Activated T-cell treated with anti-CD3 and anti-CD28 coated beads, Interleukin-2, amount 50 U/mL, for 24 hours (primary cell): ENCODE results near the gene BMERB1.

Experiments
- DNase-seq: peaks from one replicate; pipeline ENCODE4 v3.0.0-alpha.2; 2020
- H3K27ac Mint-ChIP-seq: 2 replicates; pipeline ENCODE4 v1.8.0; 2020; ENCODE audit warnings: mild to moderate bottlenecking, mixed read lengths
- H3K27me3 Mint-ChIP-seq: 2 replicates; pipeline ENCODE4 v1.8.0; 2020; ENCODE audit warnings: mixed read lengths
- H3K36me3 Mint-ChIP-seq: 2 replicates; pipeline ENCODE4 v1.8.0; 2020; ENCODE audit warnings: low read depth, mixed read lengths
- H3K4me1 Mint-ChIP-seq: 2 replicates; pipeline ENCODE4 v1.8.0; 2020; ENCODE audit warnings: low read depth, mixed read lengths
- H3K4me3 Mint-ChIP-seq: 2 replicates; pipeline ENCODE4 v1.8.0; 2020; ENCODE audit warnings: mild to moderate bottlenecking, moderate library complexity, mixed read lengths
- H3K9me3 Mint-ChIP-seq: 2 replicates; pipeline ENCODE4 v1.8.0; 2020; ENCODE audit warnings: mixed read lengths

The BMERB1 gene

DNA sequence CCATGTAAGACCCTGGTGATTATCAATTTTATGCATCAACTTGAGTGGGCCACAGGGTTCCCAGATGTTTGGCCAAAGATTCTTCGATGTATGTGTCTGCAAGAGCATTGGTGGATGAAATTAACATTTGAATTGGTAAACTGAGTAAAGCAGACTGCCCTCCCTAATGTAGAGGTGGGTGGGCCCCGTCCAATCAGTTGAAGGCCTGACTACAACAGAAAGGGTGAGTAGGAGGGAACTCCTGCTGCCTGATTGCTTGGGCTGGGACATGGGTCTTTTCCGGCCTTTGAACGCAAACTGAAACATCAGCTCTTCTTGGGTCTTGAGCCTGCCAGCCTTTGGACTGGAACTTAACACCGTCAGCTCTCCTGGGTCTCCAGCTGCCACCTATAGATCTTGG, 90.6 kb downstream of the BMERB1 start:
- Mint-ChIP-seq H3K27me3 (no peaks in the 10 kb centered on the region), H3K4me1 (peaks cover 22% of the 10 kb centered on the region), H3K9me3 (no peaks in the 10 kb centered on the region), H3K4me3 (no peak overlapping the region), H3K36me3 (no peaks in the 10 kb centered on the region), H3K27ac (no peak overlapping the region)
- DNase-seq = no peak

DNA sequence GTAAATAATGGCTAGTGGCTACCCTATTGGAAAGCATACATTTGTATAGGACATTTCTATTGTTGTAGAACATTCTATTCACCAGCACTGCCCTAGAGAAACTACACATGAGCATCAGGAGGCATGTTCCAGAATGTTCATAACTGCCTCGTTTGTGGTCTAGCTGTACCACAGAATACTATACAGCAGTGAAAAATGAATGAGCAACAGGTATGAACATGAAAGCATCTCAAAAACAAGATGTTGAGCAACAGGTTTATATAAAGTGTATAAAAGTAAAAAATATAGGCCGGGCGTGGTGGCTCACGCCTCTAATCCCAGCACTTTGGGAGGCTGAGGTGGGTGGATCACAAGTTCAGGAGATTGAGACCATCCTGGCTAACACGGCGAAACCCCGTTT, 91.7 kb downstream of the BMERB1 start:
- peaks cover under 1% of the 10 kb centered on the region for H3K36me3 Mint-ChIP-seq
- DNase-seq = no peak
- peaks cover 20% of the 10 kb centered on the region for H3K4me1 Mint-ChIP-seq
- H3K27me3 Mint-ChIP-seq = no peaks in the 10 kb centered on the region
- H3K9me3 Mint-ChIP-seq = no peaks in the 10 kb centered on the region
- H3K4me3 Mint-ChIP-seq = no peak overlapping the region
- no peak overlapping the region for H3K27ac Mint-ChIP-seq

DNA sequence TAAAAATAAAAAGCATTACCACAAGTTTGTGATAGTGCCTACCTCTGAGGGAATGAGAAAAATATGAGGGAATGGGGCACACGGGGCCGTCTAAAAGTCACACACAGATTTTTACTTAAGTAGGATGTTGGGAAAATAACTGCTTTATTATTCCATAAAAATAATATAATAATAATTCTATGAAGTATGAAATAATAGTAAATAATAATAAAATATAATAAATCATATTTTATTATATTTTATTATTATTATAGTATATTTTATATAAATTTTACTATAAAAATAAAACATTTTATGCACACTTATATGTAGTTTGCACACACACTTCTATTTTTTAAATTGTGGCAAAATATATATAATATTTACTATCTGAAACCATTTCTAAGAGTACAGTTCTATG, 92.3 kb downstream of the BMERB1 start:
- Mint-ChIP-seq H3K27ac (no peak overlapping the region), H3K4me3 (no peak overlapping the region), H3K9me3 (no peaks in the 10 kb centered on the region), H3K36me3 (peaks cover 3% of the 10 kb centered on the region), H3K4me1 (peaks cover 15% of the 10 kb centered on the region), H3K27me3 (no peaks in the 10 kb centered on the region)
- DNase-seq = no peak

DNA sequence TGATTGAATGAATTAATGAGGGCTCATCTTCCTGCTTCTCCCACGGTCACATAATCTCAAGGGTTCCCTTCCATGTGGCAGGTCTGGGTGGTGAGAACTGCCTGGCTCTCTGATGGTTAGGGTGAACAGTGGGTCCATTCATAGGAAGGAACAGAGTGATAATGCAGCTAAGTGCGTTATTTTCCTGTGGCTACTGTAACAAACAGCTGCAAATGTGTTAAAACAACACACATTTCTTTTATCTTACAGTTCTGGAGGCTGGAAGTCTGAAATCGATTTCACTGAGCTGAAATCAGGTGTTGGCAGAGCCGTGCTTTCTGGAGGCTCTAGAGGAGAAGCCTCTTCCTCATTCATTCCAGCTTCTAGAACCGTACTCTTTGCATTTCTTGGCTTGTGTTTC, 95.3 kb downstream of the BMERB1 start:
- H3K36me3 Mint-ChIP-seq = peaks cover 3% of the 10 kb centered on the region
- H3K9me3 Mint-ChIP-seq = no peaks in the 10 kb centered on the region
- DNase-seq = no peak
- H3K27ac Mint-ChIP-seq = no peak overlapping the region
- H3K4me1 Mint-ChIP-seq = peaks cover 2% of the 10 kb centered on the region
- no peaks in the 10 kb centered on the region for H3K27me3 Mint-ChIP-seq
- H3K4me3 Mint-ChIP-seq = no peak overlapping the region

DNA sequence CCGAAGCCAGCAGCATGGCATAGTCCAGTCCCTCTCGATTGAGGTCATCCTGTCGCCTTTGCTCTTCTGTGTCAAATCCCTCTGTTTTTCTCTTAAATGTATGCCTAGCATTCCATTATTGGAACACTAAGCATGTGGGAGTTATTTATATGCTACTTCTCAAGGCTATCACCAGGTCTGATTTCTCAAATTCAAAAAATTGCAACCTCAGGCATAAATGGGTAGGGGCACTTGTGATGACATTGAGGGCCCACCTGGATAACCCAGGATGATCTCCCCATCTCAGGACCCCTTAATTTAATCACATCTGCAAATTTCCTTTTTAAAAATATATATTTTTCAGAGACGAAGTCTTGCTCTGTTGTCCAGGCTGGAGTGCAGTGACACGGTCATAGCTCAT, 95.7 kb downstream of the BMERB1 start:
- H3K27ac Mint-ChIP-seq = no peak overlapping the region

DNA sequence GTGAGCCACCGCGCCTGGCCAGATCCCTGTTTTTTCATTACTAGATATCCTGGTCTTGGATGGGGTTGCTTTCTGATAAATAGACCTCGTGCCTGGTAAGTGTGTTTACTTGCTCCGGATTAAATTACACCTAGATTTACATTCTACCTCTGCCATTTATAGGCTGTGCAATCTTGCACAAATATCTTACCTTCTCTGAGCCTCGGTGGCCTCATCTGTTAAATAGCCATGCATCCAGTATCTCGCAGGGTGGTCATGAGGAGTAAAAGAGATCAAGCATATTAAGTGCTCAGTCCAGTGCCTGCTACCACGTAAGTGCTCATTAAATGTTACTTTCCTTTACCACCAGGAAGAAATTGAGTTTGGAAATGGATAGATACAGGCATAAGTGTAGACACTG, 98.4 kb downstream of the BMERB1 start:
- Mint-ChIP-seq H3K4me1 (peaks cover 7% of the 10 kb centered on the region), H3K27ac (no peak overlapping the region), H3K36me3 (peaks cover 13% of the 10 kb centered on the region), H3K27me3 (no peaks in the 10 kb centered on the region), H3K4me3 (no peak overlapping the region), H3K9me3 (no peaks in the 10 kb centered on the region)
- no peak for DNase-seq

More for the DNA sequence above, 95.7 kb downstream of the BMERB1 start:
- H3K4me3 Mint-ChIP-seq = no peak overlapping the region
- H3K27me3 Mint-ChIP-seq = no peaks in the 10 kb centered on the region
- H3K36me3 Mint-ChIP-seq = peaks cover 3% of the 10 kb centered on the region
- no peaks in the 10 kb centered on the region for H3K9me3 Mint-ChIP-seq
- peaks cover 2% of the 10 kb centered on the region for H3K4me1 Mint-ChIP-seq
- DNase-seq = no peak

DNA sequence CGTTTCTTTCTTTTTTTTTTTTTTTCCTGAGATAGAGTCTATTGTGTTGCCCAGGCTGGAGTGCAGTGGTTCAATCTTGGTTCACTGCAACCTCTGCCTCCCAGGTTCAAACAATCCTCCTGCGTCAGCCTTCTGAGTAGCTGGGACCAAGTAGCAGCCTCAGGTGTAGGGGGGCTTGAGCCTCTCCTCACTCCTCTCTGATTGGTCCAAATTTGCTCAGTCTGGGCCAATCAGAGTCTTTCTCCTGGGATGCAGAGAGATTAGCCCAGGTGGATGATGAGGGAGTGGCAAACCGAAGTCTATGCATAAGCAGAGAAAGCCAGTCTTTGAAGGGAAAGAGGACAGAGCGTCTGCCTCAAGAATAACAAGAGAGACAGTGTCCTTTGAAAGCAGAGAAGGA, 99.0 kb downstream of the BMERB1 start:
- H3K4me1 Mint-ChIP-seq = peaks cover 7% of the 10 kb centered on the region
- peaks cover 13% of the 10 kb centered on the region for H3K36me3 Mint-ChIP-seq
- H3K4me3 Mint-ChIP-seq = no peak overlapping the region
- no peaks in the 10 kb centered on the region for H3K9me3 Mint-ChIP-seq
- DNase-seq = no peak
- H3K27me3 Mint-ChIP-seq = no peaks in the 10 kb centered on the region
- H3K27ac Mint-ChIP-seq = no peak overlapping the region

DNA sequence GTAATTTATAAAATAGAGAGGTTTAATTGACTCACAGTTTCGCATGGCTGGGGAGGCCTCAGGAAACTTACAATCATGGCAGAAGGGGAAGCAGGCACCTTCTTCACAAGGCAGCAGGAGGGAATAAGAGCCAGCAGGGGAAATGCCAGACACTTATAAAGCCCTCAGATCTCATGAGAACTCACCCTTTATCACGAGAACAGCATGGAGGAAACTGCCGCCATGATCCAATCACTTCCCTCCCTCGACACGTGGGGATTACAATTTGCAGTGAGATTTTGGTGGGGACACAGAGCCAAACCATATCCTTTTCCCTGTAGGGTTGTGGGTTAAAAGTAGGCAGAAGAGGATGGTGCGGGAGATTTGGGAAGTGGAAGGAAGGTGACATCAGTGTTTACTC, 101.4 kb downstream of the BMERB1 start:
- Mint-ChIP-seq H3K27ac (peak overlapping the region; percentile 52), H3K27me3 (no peaks in the 10 kb centered on the region), H3K36me3 (peaks cover 13% of the 10 kb centered on the region)

DNA sequence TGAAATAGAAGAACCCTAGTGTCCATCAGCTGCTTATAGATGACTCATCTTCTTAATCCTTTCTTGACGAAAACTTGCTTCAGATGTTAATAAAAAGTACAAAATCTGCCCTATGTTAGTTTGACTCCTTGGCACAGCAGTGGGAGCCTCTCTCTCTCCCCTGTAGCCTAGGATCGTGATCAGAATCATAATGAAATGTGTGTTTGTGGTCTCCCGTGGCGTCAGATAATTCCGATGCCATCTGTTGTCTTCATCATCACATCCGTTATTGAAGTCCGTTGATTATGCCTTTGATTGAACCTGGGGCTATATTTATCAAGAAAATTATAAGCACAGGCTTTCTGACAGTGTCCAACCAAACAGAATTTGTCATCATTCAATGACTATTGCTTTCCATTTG, 102.5 kb downstream of the BMERB1 start:
- Mint-ChIP-seq H3K36me3 (peaks cover 10% of the 10 kb centered on the region), H3K4me3 (no peak overlapping the region), H3K9me3 (no peaks in the 10 kb centered on the region), H3K27me3 (no peaks in the 10 kb centered on the region), H3K4me1 (peaks cover 7% of the 10 kb centered on the region), H3K27ac (no peak overlapping the region)
- DNase-seq = no peak

More for the DNA sequence above, 101.4 kb downstream of the BMERB1 start:
- peaks cover 7% of the 10 kb centered on the region for H3K4me1 Mint-ChIP-seq
- no peak overlapping the region for H3K4me3 Mint-ChIP-seq
- H3K9me3 Mint-ChIP-seq = no peaks in the 10 kb centered on the region
- no peak for DNase-seq

DNA sequence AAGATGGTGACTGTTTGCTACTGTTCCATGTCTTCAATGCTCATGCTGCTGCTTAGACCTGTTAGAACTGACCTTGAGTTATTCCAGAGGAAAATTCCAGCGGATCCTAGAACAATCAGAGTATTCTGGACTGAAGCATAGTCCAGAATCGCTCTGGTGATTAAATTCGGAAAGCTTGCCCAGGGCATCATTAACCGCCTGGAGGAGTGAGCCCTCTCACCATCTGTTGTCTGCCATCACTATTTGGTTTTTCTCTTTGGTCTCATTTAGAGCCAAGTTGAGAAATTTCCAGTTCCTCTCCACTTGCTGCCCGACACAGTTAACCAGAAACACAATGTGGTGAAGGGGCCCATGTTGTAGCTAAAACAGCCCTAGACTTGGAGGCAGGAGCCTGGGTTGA, 104.1 kb downstream of the BMERB1 start:
- Mint-ChIP-seq H3K27ac (no peak overlapping the region), H3K36me3 (peaks cover 10% of the 10 kb centered on the region), H3K4me1 (peaks cover 7% of the 10 kb centered on the region), H3K9me3 (no peaks in the 10 kb centered on the region), H3K27me3 (no peaks in the 10 kb centered on the region), H3K4me3 (no peak overlapping the region)
- no peak for DNase-seq

DNA sequence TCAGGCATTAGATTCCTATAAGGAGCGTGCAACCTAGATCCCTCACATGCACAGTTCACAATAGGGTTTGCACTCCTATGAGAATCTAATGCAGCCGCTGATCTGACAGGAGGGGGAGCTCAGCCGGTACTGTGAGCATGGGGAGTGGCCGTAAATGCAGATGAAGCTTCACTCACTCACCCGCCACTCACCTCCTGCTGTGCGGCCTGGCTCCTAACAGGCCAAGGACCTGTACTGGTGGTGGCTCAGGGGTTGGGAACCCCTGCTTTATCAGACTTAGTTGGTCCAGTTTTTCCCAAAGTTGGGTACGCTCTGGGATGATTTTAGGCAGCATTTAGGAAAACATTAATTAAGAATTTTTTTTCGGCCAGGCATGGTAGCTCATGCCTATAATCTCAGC, 104.8 kb downstream of the BMERB1 start:
- H3K27ac Mint-ChIP-seq = no peak overlapping the region
- no peaks in the 10 kb centered on the region for H3K27me3 Mint-ChIP-seq
- H3K36me3 Mint-ChIP-seq = peaks cover 10% of the 10 kb centered on the region
- DNase-seq = no peak
- H3K9me3 Mint-ChIP-seq = no peaks in the 10 kb centered on the region
- H3K4me1 Mint-ChIP-seq = peaks cover 6% of the 10 kb centered on the region
- no peak overlapping the region for H3K4me3 Mint-ChIP-seq

DNA sequence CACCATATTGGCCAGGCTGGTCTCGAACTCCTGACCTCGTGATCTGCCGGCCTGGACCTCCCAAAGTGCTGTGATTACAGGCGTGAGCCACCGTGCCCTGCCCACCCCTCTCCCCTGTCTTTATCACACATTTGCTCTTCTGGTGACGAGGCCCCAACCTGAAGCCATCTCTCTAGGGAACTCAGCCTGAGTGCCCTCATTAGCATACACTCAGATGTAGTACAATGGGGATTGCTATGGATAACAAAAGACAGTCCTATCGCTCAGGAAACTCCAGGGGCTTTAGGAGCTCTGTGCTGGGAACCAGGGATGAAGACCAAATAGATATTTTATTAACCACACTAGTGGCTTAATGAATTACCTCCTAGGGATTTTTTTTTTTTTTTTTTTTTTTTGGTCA, 107.9 kb downstream of the BMERB1 start:
- H3K4me3 Mint-ChIP-seq = no peak overlapping the region
- no peaks in the 10 kb centered on the region for H3K27me3 Mint-ChIP-seq
- no peaks in the 10 kb centered on the region for H3K36me3 Mint-ChIP-seq
- H3K9me3 Mint-ChIP-seq = no peaks in the 10 kb centered on the region
- H3K4me1 Mint-ChIP-seq = peaks cover 6% of the 10 kb centered on the region
- H3K27ac Mint-ChIP-seq = no peak overlapping the region
- no peak for DNase-seq

DNA sequence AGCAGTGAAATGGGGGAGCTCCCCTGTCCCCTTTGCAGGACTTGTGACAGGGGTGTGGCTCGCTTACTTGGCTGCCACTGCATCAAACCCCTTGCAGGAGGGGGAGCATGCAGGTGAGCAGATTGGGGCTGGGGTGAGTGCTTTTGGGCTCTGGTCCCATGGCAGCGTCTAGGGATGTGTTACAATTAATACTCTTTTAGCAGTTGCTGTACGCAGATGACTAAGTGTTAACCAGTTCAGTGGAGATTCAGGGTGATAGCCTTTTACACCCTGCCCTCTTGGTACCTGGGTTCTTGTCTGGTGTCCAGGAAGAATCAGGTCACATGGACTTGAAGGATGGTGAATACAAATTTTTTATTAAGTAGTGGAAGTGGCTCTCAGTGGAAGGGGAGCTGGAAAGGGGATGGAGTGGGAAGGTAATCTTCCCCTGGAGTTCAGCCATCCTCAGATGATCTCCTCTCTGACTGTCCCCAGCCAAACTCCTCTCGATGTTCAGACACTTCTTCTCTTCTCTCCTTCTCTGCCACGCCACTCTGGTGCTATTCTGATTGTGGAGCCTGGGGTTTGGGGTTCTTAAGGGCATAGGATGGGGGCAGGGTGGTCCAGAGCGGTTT, 108.5 kb downstream of the BMERB1 start:
- Mint-ChIP-seq H3K4me3 (no peak overlapping the region), H3K9me3 (no peaks in the 10 kb centered on the region), H3K36me3 (no peaks in the 10 kb centered on the region), H3K27ac (no peak overlapping the region), H3K27me3 (no peaks in the 10 kb centered on the region), H3K4me1 (peaks cover 6% of the 10 kb centered on the region)
- no peak for DNase-seq

DNA sequence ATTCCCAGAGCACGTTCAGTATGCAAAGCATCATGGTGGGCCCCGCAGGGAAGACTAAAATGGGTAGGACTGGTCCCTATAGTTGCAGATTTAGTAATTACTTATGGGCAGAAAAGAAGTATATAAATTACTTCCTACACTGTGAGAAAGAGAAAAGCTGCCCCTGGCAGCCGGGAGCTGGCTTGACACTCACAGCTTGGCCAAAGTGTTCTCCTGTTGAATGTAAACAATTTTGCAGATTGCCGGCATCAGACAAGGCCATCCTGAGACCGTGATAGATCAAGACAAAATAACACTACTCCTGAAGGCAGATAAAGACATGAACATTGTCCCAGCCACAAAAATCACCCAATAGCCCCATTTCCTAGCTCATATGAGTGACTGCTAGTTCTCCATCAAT, 110.0 kb downstream of the BMERB1 start:
- Mint-ChIP-seq H3K27me3 (no peaks in the 10 kb centered on the region), H3K9me3 (no peaks in the 10 kb centered on the region), H3K4me1 (peaks cover 6% of the 10 kb centered on the region), H3K36me3 (no peaks in the 10 kb centered on the region), H3K27ac (no peak overlapping the region), H3K4me3 (no peak overlapping the region)
- DNase-seq = no peak

DNA sequence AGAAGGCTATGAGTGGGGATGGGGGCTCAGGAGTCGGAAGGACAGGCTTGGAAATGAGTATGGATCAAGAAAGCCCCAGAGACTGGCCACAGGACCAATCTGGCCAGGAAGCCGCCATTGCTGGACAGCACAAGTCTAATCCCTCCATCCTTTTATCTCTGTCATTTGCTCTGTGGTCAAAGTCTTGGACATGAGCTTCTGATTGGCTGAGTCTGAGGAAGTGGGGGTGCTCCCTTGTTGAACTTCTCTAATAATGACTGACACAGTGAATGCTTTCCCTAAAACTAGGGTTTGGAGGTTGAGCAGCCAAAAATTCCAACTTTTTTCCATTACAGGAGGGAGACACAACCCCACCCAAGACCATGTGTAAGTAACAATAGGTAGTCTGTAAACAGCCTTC, 111.2 kb downstream of the BMERB1 start:
- Mint-ChIP-seq H3K4me3 (no peak overlapping the region), H3K27me3 (no peaks in the 10 kb centered on the region), H3K9me3 (no peaks in the 10 kb centered on the region), H3K27ac (no peak overlapping the region), H3K4me1 (peaks cover 7% of the 10 kb centered on the region), H3K36me3 (no peaks in the 10 kb centered on the region)
- DNase-seq = no peak
